Measurements from ENCODE around the gene DUSP3. TPM values are rescaled to one million over a fixed set of nuclear protein-coding genes. Genes with fewer than 3 reads are reported as not detected.

The DUSP3 gene
- total RNA-seq, 1 experiment from 2014 or later: 16.9 TPM

DNA sequence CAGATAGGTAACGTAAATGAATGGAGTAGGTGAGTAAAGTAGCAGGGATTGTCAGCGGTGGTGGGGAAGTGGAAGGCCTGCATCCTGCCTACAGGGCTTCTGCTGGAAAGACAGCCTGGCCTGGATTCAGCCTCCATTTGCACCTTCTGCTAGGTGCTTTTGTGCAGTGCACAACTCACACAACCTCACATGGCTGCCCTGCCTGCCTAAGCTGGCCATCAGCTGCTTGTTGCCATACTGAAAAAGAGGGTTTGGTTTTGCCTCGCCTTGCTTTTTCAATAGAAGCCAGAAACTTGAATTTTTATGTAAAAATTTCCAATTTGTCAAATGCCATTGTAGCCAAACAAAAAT, 56.5 kb downstream of the DUSP3 start:
- Histone ChIP-seq H3K14ac (ENCODE audit: insufficient read depth, low read length) (no peak overlapping the region), H2BK120ac (ENCODE audit: low read depth, low read length, poor library complexity, severe bottlenecking) (no peak overlapping the region), H3K4me2 (ENCODE audit: insufficient read depth, insufficient read length, low read length) (no peak overlapping the region), H4K5ac (ENCODE audit: insufficient read length, low read depth, low read length) (no peak overlapping the region), H3K27ac (ENCODE audit: insufficient read length, low read depth, low read length) (no peak overlapping the region), H2AK5ac (ENCODE audit: insufficient read length, low read length) (no peak overlapping the region), H3K9ac (ENCODE audit: extremely low read depth, insufficient read length, low read length) (no peak overlapping the region), H2BK15ac (ENCODE audit: low read depth, low read length) (no peak overlapping the region), H3K9me3 (ENCODE audit: control insufficient read depth, low read depth, low read length) (no peaks in the 10 kb centered on the region), H4K20me1 (ENCODE audit: control insufficient read depth, insufficient read depth, insufficient read length) (no peaks in the 10 kb centered on the region), H3K79me1 (ENCODE audit: insufficient read depth, low read depth, low read length, poor library complexity, severe bottlenecking) (no peaks in the 10 kb centered on the region), H2BK20ac (ENCODE audit: low read depth, low read length, poor library complexity, severe bottlenecking) (no peak overlapping the region), H3K79me2 (ENCODE audit: insufficient read depth, low read length) (no peaks in the 10 kb centered on the region), H3K56ac (ENCODE audit: insufficient read length, low read depth, low read length) (no peak overlapping the region), H4K8ac (replicated peaks; ENCODE audit: insufficient read length, low read depth, low read length) (no peak overlapping the region), H3K23ac (ENCODE audit: insufficient read length, low read depth, low read length) (no peak overlapping the region), H2BK12ac (ENCODE audit: insufficient read length, low read depth, low read length) (no peak overlapping the region), H3K27me3 (ENCODE audit: insufficient read depth, low read length) (no peaks in the 10 kb centered on the region), H3K4me1 (ENCODE audit: insufficient read depth, low read length) (no peaks in the 10 kb centered on the region; the same call in 1 of the 2 replicates), H3K4ac (ENCODE audit: low read depth, low read length) (no peak overlapping the region), H3K23me2 (ENCODE audit: insufficient read length, low read depth, low read length, poor library complexity, severe bottlenecking) (peaks cover 4% of the 10 kb centered on the region), H3K18ac (ENCODE audit: insufficient read length, low read depth, low read length) (no peak overlapping the region), H4K91ac (ENCODE audit: insufficient read length, low read depth, low read length) (no peak overlapping the region), H3T11ph (ENCODE audit: low read length) (no peak overlapping the region), H2AFZ (ENCODE audit: low read length) (no peak overlapping the region), H2BK5ac (ENCODE audit: insufficient read length, low read length) (no peak overlapping the region)
- WGBS (ENCODE audit: extremely low coverage, insufficient read length, low lambda C conversion rate): no CpG with 5 or more reads among the region's 3 CpGs
- H3K4me3 Mint-ChIP-seq: no peak overlapping the region
- peaks cover 30 to 36% of the 10 kb centered on the region in 2 experiments for H3K4me1 Mint-ChIP-seq
- TF ChIP-seq, protein P1, sequence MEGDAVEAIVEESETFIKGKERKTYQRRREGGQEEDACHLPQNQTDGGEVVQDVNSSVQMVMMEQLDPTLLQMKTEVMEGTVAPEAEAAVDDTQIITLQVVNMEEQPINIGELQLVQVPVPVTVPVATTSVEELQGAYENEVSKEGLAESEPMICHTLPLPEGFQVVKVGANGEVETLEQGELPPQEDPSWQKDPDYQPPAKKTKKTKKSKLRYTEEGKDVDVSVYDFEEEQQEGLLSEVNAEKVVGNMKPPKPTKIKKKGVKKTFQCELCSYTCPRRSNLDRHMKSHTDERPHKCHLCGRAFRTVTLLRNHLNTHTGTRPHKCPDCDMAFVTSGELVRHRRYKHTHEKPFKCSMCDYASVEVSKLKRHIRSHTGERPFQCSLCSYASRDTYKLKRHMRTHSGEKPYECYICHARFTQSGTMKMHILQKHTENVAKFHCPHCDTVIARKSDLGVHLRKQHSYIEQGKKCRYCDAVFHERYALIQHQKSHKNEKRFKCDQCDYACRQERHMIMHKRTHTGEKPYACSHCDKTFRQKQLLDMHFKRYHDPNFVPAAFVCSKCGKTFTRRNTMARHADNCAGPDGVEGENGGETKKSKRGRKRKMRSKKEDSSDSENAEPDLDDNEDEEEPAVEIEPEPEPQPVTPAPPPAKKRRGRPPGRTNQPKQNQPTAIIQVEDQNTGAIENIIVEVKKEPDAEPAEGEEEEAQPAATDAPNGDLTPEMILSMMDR (conservative IDR thresholded peaks at IDR 0.05): no peak
- DNase-seq: no peak
- H3K27me3 Mint-ChIP-seq (ENCODE audit: low read depth): peaks cover 7% of the 10 kb centered on the region
- no peak overlapping the region for H3K27ac Mint-ChIP-seq
- H3K9me3 Mint-ChIP-seq: no peaks in the 10 kb centered on the region; a peak in 1 of 5 replicates
- H3K36me3 Mint-ChIP-seq (ENCODE audit: insufficient read depth in 1 of 3, low read depth in 3 of 3): no peaks in the 10 kb centered on the region
